HG03045 (cell line): ENCODE measurements around the gene RBBP4.
"Not testable (repeated sequence)": the region's sequence is repeated elsewhere in the genome, so short reads cannot be mapped to it uniquely, and the experiment has no call there.

ENCODE experiments used
- ATAC-seq: cut with Tn5 transposase; IDR thresholded peaks from one replicate; pipeline ENCODE4 v1.9.1; 2021; ENCODE audit warnings: mild to moderate bottlenecking, moderate library complexity; ENCODE audit not compliant: unreplicated experiment

RBBP4 gene

GRCh38 chr1:32685498-32685897, 34.5 kb downstream of the RBBP4 start:
- no peak for ATAC-seq

DNA sequence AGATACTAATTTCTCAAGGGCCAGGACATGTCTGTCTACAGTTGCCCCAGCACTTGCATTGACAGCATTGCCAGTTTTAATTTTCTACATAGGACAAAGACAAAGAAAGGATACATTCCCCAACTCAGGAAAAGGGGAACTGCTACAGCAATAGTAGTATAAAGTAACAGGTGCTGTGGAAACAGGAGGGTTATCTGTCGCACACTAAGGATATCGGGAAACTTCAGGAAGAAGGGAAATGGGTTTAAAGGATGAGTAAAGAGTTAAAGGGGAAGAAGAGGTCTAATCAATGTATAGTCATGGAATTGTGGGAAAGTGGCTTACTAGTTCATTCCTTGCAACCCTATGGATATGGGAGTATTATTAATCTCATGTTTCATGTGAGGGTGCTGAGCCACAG, 35.4 kb downstream of the RBBP4 start:
- no peak for ATAC-seq

- no peak for ATAC-seq
Measured at GRCh38 chr1:32693455-32694174, 42.6 kb downstream of the RBBP4 start.

DNA sequence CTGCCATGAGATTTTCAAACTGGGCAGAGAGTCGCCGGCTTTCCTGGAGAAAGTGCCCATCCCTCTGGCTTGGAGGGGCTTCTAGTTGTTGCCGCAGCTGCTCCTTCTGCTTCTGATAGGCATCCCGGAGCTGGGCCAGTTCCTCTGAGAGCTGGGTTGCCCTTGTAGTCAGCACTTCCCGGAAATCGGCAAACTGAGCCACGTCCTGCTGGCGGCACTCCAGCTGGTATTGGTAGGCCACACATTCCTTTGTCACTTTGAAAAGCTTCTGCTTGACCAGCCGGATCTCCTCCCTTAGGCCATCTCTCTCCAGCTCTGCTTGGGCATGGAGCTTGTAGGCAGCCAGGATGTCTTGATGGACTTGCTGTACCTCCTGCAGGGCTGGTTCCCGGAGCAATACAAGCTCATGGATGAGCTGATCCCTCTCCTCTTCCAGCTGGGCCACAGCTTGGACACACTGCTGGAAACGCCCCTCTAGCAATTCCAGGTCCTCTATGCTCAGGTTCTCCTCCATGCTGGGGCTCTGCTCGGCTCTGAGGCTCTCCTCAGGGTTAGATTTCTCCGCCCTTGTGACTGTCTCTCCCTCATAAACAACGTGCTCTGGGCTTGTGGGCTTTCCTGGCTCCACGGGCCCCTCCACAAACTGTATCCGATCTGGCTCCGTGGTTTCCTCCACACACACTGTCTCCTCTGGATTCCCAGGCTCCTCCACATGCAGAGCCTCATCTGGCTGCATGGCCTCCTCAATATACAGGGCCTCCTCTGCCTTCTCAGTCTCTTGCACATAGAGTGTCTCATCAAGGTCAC, 44.3 kb downstream of the RBBP4 start:
- ATAC-seq = no peak

- ATAC-seq = no peak
Measured at GRCh38 chr1:32696041-32696440, 45.0 kb downstream of the RBBP4 start.

GRCh38 chr1:32696996-32697395, 46.0 kb downstream of the RBBP4 start:
- not testable (repeated sequence) for ATAC-seq

DNA sequence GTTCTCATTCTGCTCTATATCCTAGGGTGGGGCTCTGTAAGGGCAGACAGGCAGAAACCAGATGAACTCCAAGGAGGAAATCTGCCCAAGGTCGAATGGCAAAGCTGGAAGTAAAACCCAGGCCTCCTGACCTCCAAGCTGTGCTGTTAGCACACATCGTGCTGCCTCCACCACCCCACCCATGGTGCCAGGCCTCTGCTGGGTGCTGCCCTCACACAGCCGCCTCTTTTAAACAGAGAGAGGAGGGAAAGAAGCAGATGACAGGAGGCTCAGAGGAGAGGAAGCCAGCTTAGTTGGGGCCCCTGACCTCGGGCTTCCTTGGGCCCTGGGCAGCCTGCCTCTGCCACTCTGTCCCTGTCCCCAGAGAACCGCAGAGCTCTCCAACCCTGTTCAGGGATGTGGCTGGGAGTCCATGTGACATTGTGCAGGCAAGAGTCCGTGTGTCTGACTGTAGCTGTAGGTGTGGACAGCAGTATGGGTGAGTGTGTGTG, 50.5 kb downstream of the RBBP4 start:
- ATAC-seq = no peak

DNA sequence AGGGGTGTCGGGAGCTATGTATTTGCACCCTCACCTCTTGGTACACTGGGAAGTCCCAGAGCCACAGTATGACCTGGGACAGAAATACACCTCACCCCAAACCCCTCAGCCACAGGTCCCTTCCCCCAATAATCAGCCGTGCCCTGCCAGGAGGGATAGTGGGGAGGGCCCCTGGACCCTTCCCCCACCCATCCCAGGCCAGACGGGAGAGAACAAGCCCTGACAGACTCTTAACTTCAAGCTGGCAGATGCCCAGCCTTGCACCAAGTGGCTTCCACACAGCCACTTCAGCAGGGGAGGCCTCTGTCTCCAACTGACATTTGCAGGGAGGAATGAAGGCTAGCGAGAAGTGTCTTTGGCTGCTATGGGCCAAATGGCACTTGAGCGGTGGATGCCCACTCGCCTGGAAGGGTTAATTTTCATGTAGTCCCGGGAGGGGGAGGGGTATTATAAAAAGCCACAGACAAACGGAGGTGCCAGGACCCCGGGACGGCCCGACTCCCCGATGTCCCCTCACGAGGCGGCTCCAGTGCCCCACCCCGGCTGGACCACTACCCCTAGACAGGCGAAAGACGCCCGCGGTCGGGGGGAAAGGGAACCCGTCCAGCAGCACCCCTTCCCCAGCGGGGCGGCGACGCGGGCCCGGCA, 51.1 kb downstream of the RBBP4 start:
- no peak for ATAC-seq

GRCh38 chr1:32702599-32703478, 51.8 kb downstream of the RBBP4 start, which contains the start of gene SYNC:
TSS of gene SYNC (minus strand) at chr1:32702770. CDS start at chr1:32702660, 110 bp downstream.
- ATAC-seq = no peak

DNA sequence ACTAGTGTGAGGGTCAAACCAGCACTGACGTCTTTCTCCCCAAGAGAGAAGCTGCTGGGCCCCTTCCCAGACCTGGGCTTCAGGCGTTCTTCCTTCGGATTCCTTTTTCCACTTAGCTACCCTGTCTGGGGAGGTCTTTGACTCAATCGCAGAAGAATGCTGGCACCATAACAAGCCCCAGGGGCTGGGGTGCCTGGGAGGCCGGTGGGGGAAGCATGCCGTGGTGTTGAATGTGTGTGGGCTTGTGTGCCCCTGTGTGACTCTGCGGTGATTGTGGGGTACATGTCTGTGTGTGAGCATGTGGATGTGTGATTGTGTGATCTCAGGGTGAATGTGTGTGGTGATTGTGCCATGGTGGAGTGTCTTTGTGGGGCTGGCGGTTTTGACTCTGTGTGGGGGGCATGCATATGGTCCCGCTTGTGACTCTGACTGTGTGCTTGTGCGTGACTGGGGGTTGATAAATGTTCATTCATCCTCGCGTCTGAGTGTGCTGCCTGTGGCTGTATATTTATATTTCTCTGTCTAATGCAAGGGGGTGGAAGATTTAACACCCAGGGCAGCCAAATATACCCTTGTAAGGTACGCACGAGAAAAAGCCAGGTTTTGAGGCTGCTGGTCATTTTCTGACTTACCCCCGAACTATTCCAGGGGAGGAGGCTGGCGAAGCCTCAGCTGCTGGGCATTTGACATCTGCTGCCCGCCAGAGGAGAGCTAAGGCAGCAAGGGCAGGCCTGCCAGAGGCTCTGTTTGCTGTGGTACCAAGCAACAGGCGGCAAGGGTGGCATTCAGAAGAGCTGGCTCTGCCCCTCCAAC, 52.7 kb downstream of the RBBP4 start:
- ATAC-seq = no peak

DNA sequence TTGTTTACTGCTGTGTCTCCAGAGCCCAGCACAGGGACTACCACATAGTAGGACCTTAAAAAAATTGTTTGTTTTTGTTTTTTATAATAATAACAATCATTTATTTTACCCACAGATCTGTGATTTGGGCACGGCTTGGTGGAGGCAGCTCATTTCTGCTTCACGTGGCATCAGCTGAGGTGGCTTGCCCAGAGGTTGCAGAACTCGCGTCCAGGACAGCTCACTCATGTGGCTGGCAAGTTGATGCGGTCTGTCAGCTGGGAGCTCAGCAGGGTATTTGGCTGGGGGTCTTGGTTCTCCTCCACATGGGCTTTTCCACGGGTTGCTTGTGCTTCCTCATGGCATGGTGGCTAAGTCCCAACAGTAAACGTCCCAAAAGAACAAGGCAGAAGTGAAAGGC, 54.5 kb downstream of the RBBP4 start:
- ATAC-seq = no peak

DNA sequence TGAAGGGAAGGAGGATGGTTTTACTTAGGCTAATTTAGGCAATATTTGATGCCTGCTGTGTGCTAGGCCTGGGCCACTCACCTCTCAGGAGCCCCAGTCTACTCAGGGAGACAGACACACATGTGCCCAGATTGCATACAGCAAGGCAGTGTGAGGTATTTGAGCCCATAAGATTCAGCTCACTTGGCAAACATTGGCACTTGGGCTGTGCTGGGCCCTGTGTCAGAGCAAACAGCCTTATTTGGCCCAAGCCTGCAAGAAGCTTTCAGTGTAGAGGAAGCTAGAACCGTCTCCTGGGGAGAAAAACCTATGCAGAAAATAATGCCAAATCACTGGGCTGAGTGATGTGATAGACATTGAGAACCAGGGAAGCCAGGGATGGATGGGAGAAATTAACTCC, 55.5 kb downstream of the RBBP4 start:
- ATAC-seq = no peak

DNA sequence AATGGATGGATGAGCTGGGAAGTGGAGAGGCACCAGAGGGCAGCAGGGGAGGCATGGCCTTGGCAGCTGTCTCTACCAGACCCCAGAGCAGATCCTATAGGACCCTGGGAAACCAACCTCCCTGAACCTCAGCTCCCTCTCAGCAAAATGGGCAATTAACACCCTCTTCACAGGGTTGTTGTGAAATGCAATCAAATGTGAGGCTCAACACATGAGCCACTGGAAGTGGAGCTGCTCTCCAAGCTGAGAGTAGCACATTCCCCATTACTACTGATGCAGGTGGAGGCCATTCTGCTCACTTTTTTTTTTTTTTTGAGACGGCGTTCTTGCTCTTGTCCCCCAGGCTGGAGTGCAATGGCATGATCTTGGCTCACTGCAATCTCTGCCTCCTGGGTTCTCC, 58.1 kb downstream of the RBBP4 start:
- ATAC-seq = no peak

DNA sequence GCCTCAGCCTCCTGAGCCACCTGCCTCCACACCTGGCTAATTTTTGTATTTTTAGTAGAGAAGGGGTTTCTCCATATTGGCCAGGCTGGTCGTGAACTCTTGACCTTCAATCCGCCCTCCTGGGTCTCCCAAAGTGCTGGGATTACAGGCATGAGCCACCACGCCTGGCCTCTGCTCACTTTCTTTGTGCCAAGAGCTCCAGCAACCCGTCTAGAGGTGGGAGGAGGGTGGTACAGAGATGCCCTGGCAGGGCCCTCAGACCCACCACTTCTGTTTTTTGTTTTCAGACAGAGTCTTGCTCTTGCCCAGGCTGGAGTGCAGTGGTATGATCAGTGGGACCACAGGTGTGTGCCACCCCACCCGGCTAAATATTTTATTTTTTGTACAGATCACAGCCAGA, 58.5 kb downstream of the RBBP4 start:
- no peak for ATAC-seq

DNA sequence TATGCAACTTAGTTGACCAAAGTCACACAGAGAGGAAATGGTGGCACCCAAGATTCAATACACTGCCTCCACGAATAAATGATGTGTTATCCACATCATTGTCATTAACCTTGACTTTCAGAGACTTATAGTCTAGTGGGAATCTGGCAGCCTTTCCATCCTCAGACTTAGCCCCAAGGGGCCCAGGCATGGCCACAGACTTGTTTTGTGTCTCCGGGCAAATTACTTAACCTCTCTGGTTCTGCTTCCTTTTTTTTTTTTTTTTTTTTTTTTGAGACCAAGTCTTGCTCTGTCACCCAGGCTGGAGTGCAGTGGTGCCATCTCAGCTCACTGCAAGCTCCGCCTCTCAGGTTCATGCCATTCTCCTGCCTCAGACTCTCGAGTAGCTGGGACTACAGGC, 60.2 kb downstream of the RBBP4 start:
- ATAC-seq = not testable (repeated sequence)

DNA sequence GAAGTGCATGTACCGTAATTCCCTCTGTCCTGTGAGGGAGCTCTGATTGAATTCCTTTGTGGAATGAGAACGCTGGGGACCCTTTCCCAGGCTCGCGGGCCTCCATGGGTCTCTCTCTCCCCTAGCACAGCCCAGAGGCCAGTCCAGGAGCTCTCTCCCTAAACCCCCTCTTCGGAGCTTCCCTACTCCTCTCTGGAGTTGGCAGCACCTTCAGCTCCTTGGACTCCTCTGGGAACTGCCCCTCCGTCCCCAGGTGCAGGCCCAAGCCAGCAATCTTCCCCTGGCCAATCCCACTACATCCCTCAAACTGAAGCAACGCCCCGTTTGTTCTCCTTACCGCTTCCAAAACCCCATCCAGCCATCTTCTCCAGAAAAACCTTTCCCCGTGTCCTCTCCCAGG, 62.1 kb downstream of the RBBP4 start:
- no peak for ATAC-seq

- no peak for ATAC-seq
Measured at GRCh38 chr1:32714277-32714676, 63.3 kb downstream of the RBBP4 start.

- ATAC-seq = no peak
Measured at GRCh38 chr1:32715901-32716311, 64.9 kb downstream of the RBBP4 start.

DNA sequence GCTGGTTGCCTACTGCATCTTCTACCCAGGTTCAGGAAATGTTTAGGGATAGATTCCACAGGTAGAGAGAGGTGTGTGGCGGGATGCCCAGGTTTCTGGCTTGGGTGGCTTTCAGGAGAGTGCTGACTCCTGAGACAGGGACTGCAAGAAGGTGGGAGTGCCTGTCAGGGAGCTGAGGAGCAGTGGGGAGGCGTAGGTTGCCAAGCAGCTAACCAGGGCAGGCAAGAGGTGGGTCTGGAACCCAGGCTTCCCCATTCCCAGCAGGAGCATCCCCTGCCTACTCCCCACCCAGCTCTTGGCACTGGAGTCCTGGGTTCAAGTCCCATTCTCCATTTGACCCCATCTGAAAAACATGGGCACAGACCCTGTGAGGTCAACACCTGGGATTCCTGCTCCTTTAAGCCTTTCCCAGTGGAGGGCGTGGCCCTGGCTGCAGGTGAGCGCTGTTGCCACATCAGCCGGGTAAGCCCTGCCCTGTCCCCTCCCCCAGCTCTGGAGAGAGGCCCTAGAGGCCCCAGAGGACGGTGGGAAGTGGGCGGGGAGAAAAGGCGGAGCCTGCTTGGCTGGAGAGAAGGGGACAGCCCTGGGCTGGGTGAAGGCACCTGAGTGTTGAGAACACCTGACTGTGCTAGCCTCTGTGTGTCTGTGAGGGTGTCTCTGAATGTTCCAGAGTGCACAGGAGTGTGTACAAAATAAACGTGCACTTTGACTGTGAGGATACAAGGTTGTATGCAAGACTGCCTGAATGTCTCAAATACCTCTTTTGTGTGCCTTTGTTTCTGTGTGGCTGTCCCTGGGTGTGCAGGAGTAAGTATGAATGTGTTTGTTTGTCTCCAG, 65.5 kb downstream of the RBBP4 start:
- ATAC-seq = no peak
